H9 (cell line): ENCODE results near the gene SYNE2. TPM values are rescaled to one million over a fixed set of nuclear protein-coding genes. Genes with fewer than 3 reads are reported as not detected.

Source experiments
- DNase-seq: peaks from one replicate; pipeline ENCODE4 v3.0.0-alpha.2; 2017
- H2AFZ ChIP-seq: one replicate; pipeline ENCODE4 v1.6.1; 2013; ENCODE audit warnings: mild to moderate bottlenecking, low read length, control low read depth, moderate library complexity
- H2AK5ac ChIP-seq: 2 replicates; pipeline ENCODE4 v1.6.1; 2013; ENCODE audit warnings: low read length, control low read depth, mixed read lengths; ENCODE audit not compliant: insufficient read length
- H2BK120ac ChIP-seq: one replicate; pipeline ENCODE4 v1.6.1; 2013; ENCODE audit warnings: low read depth, mild to moderate bottlenecking, low read length, control low read depth, inconsistent platforms; ENCODE audit not compliant: poor library complexity, severe bottlenecking
- H2BK12ac ChIP-seq: 2 replicates; pipeline ENCODE4 v1.6.1; 2013; ENCODE audit warnings: low read length, control low read depth, mixed read lengths, low read depth; ENCODE audit not compliant: insufficient read length
- H2BK15ac ChIP-seq: 2 replicates; pipeline ENCODE4 v1.6.1; 2013; ENCODE audit warnings: low read depth, low read length, control low read depth
- H2BK20ac ChIP-seq: one replicate; pipeline ENCODE4 v1.6.1; 2013; ENCODE audit warnings: low read depth, mild to moderate bottlenecking, low read length, control low read depth, inconsistent platforms; ENCODE audit not compliant: poor library complexity, severe bottlenecking
- H2BK5ac ChIP-seq: 2 replicates; pipeline ENCODE4 v1.6.1; 2013; ENCODE audit warnings: low read length, control low read depth, mixed read lengths; ENCODE audit not compliant: insufficient read length
- H3K14ac ChIP-seq: 2 replicates; pipeline ENCODE4 v1.6.1; 2013; ENCODE audit warnings: low read length, control low read depth; ENCODE audit not compliant: insufficient read depth
- H3K18ac ChIP-seq: 2 replicates; pipeline ENCODE4 v1.6.1; 2013; ENCODE audit warnings: low read depth, mild to moderate bottlenecking, mixed read lengths, low read length, control low read depth; ENCODE audit not compliant: insufficient read length
- H3K23ac ChIP-seq: 2 replicates; pipeline ENCODE4 v1.6.1; 2013; ENCODE audit warnings: low read length, control low read depth, mixed read lengths, low read depth; ENCODE audit not compliant: insufficient read length
- H3K23me2 ChIP-seq: 2 replicates; pipeline ENCODE4 v1.6.1; 2013; ENCODE audit warnings: low read depth, mild to moderate bottlenecking, mixed read lengths, low read length, control low read depth; ENCODE audit not compliant: insufficient read length, poor library complexity, severe bottlenecking
- H3K27ac ChIP-seq: 2 replicates; pipeline ENCODE4 v1.5.1; 2013; ENCODE audit warnings: low read length, control low read depth, mixed read lengths, low read depth; ENCODE audit not compliant: insufficient read length
- H3K27me3 ChIP-seq: 2 replicates; pipeline ENCODE4 v1.6.1; 2013; ENCODE audit warnings: low read length, control low read depth, inconsistent platforms; ENCODE audit not compliant: insufficient read depth
- H3K4ac ChIP-seq: 2 replicates; pipeline ENCODE4 v1.6.1; 2013; ENCODE audit warnings: low read depth, mild to moderate bottlenecking, control low read depth, inconsistent platforms, low read length, moderate library complexity
- H3K4me1 ChIP-seq: 2 replicates; pipeline ENCODE4 v1.6.1; 2013; ENCODE audit warnings: low read length, control low read depth, inconsistent platforms; ENCODE audit not compliant: insufficient read depth
- H3K4me2 ChIP-seq: 2 replicates; pipeline ENCODE4 v1.6.1; 2013; ENCODE audit warnings: low read length, control low read depth, mixed read lengths; ENCODE audit not compliant: insufficient read length, insufficient read depth
- H3K56ac ChIP-seq: 2 replicates; pipeline ENCODE4 v1.6.1; 2013; ENCODE audit warnings: low read depth, mild to moderate bottlenecking, mixed read lengths, low read length, control low read depth; ENCODE audit not compliant: insufficient read length
- H3K79me1 ChIP-seq: 2 replicates; pipeline ENCODE4 v1.6.1; 2013; ENCODE audit warnings: low read depth, mild to moderate bottlenecking, moderate library complexity, low read length, control low read depth, inconsistent platforms; ENCODE audit not compliant: insufficient read depth, poor library complexity, severe bottlenecking
- H3K79me2 ChIP-seq: 2 replicates; pipeline ENCODE4 v1.6.1; 2013; ENCODE audit warnings: low read length, control low read depth, inconsistent platforms; ENCODE audit not compliant: insufficient read depth
- H3K9ac ChIP-seq: 2 replicates; pipeline ENCODE4 v1.6.1; 2013; ENCODE audit warnings: low read length, control low read depth, mixed read lengths; ENCODE audit not compliant: insufficient read length; ENCODE audit errors: extremely low read depth
- H3K9me3 ChIP-seq: one replicate; pipeline ENCODE4 v1.6.1; 2013; ENCODE audit warnings: low read depth, low read length, inconsistent platforms; ENCODE audit not compliant: control insufficient read depth
- H3T11ph ChIP-seq: one replicate; pipeline ENCODE4 v1.6.1; 2013; ENCODE audit warnings: mild to moderate bottlenecking, low read length, control low read depth, inconsistent platforms
- H4K20me1 ChIP-seq: one replicate; pipeline ENCODE4 v1.6.1; 2013; ENCODE audit not compliant: control insufficient read depth, insufficient read length, insufficient read depth
- H4K5ac ChIP-seq: 2 replicates; pipeline ENCODE4 v1.6.1; 2013; ENCODE audit warnings: low read depth, mild to moderate bottlenecking, mixed read lengths, low read length, control low read depth; ENCODE audit not compliant: insufficient read length
- H4K8ac ChIP-seq: replicated peaks from 2 replicates; pipeline ENCODE4 v1.6.1; 2013; ENCODE audit warnings: low read length, control low read depth, mixed read lengths, low read depth; ENCODE audit not compliant: insufficient read length
- H4K91ac ChIP-seq: 2 replicates; pipeline ENCODE4 v1.6.1; 2013; ENCODE audit warnings: low read depth, mild to moderate bottlenecking, moderate library complexity, mixed read lengths, low read length, control low read depth; ENCODE audit not compliant: insufficient read length
- H3K27ac Mint-ChIP-seq, 3 experiments: 2 replicates in 2 of 3; 3 replicates in 1 of 3; pipeline ENCODE4 v1.8.0; 2020 to 2021; ENCODE audit warnings: mixed read lengths in 3 of 3, mild to moderate bottlenecking in 1 of 3, moderate library complexity in 1 of 3
- H3K27me3 Mint-ChIP-seq: 2 replicates; pipeline ENCODE4 v1.8.0; 2021; ENCODE audit warnings: low read depth, mild to moderate bottlenecking, moderate library complexity, mixed read lengths
- H3K36me3 Mint-ChIP-seq, 3 experiments: 2 replicates in 2 of 3; 3 replicates in 1 of 3; pipeline ENCODE4 v1.8.0; 2020 to 2021; ENCODE audit warnings: low read depth in 3 of 3, mixed read lengths in 3 of 3; ENCODE audit not compliant: insufficient read depth in 1 of 3
- H3K4me1 Mint-ChIP-seq, 2 experiments: 2 replicates each; pipeline ENCODE4 v1.8.0; 2020; ENCODE audit warnings: mixed read lengths in 2 of 2
- H3K4me3 Mint-ChIP-seq, 2 experiments: 2 replicates in 1 of 2; 3 replicates in 1 of 2; pipeline ENCODE4 v1.8.0; 2020 to 2021; ENCODE audit warnings: mild to moderate bottlenecking in 2 of 2, mixed read lengths in 2 of 2, moderate library complexity in 1 of 2
- H3K9me3 Mint-ChIP-seq, 2 experiments: 2 replicates in 1 of 2; 3 replicates in 1 of 2; pipeline ENCODE4 v1.8.0; 2020; ENCODE audit warnings: mild to moderate bottlenecking in 2 of 2, mixed read lengths in 2 of 2, moderate library complexity in 1 of 2
- CTCF ChIP-seq: fragments of 200-600 bp; sonication (generic); conservative IDR thresholded peaks from 3 replicates; pipeline ENCODE4 v1.8.0; 2021; ENCODE audit warnings: antibody characterized with exemption, mild to moderate bottlenecking
- WGBS: extraction: QIAGEN DNeasy Blood & Tissue Kit; methylation state at CpG from one replicate; pipeline ENCODE4 v1.1.7; 2013; ENCODE audit warnings: missing lambda C conversion rate, low lambda C conversion rate, mixed read lengths; ENCODE audit not compliant: insufficient read length; ENCODE audit errors: extremely low coverage; 5-methylcytosine and 5-hydroxymethylcytosine counted together
- total RNA-seq: library from RNA; stranded (reverse); gene quantifications from 2 replicates; pipeline ENCODE4 v1.2.1, GENCODE V29; 2021

The SYNE2 gene
- total RNA-seq, 1 experiment from 2014 or later = 43.3 TPM

- Histone ChIP-seq H3K23ac (no peak overlapping the region), H4K5ac (no peak overlapping the region), H2BK5ac (no peak overlapping the region), H3K9me3 (no peaks in the 10 kb centered on the region), H3K18ac (no peak overlapping the region), H3T11ph (no peak overlapping the region), H4K8ac (no peak overlapping the region), H2BK12ac (no peak overlapping the region), H3K4me1 (no peaks in the 10 kb centered on the region), H3K27ac (no peak overlapping the region), H3K9ac (no peak overlapping the region), H3K79me2 (no peaks in the 10 kb centered on the region), H3K23me2 (no peaks in the 10 kb centered on the region), H3K56ac (no peak overlapping the region), H2BK15ac (no peak overlapping the region), H2AK5ac (no peak overlapping the region), H2BK20ac (no peak overlapping the region), H4K91ac (no peak overlapping the region), H3K79me1 (no peaks in the 10 kb centered on the region), H3K27me3 (no peaks in the 10 kb centered on the region), H2BK120ac (no peak overlapping the region), H3K4me2 (no peak overlapping the region), H2AFZ (no peak overlapping the region), H3K4ac (no peak overlapping the region), H4K20me1 (no peaks in the 10 kb centered on the region), H3K14ac (no peak overlapping the region)
- Mint-ChIP-seq H3K4me3 (no peak overlapping the region), H3K27me3 (no peaks in the 10 kb centered on the region), H3K27ac (no peak overlapping the region), H3K4me1 (peaks cover 0 to 3% of the 10 kb centered on the region in 2 experiments; a peak in 2 of 4 replicates), H3K36me3 (peaks cover 3 to 29% (median 28%) of the 10 kb centered on the region in 3 experiments; a peak in 6 of 7 replicates), H3K9me3 (no peaks in the 10 kb centered on the region)
- WGBS = no CpG with 5 or more reads among the region's 2 CpGs
- DNase-seq = no peak
- no peak for TF ChIP-seq CTCF
Measured at GRCh38 chr14:64176330-64176729, 323.5 kb downstream of the SYNE2 start.
